HG03439 (cell line): ENCODE data around the gene BTNL2.
A peak's percentile ranks its signal among the peaks of the same experiment; 100 is the strongest.

ENCODE experiments used
- ATAC-seq: cut with Tn5 transposase; IDR thresholded peaks from one replicate; pipeline ENCODE4 v1.9.1; 2021; ENCODE audit warnings: mild to moderate bottlenecking, moderate library complexity; ENCODE audit not compliant: unreplicated experiment

The BTNL2 gene

DNA sequence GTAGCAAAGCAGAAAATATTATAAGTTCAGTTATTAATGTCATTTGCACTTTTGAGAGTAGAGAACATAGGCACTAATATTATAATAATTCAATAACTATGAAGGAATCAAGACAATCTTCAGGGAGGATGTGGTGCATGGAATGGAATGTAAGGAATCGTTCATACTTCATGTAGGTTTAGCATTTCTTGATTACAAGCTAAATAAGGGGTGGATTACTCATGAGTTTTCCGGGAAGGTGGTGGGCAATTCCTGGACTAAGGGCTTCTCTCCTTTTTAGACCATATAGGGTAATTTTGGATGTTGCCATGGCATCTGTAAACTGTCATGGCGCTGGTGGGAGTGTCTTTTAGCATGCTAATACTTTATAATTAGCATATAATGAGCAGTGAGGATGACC lies 9.1 kb upstream of the BTNL2 start:
- ATAC-seq: no peak

DNA sequence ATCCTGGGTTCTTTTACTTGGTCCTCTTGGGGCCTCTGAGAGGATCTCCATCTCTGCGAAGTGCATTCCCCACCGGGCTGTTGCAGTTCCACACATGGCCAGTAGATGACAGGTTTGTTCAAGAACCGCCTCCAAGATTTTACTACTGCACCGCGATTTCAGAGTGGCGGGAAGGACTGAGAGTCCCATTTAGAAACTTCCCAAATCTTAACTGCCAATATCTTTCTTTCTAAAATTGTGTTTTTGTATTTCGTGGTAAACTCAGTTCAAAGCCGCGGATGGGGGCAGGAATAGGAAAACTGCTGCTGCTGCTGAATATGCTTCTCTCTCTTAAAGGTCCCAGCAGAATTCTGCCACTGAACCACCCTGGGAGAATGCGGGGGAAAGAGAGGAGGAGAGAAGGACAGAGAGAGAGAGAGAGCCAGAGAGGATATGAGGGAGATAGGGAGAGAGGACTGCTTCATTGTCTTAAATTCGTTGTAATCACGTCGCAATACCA lies 8.6 kb upstream of the BTNL2 start:
- no peak for ATAC-seq

DNA sequence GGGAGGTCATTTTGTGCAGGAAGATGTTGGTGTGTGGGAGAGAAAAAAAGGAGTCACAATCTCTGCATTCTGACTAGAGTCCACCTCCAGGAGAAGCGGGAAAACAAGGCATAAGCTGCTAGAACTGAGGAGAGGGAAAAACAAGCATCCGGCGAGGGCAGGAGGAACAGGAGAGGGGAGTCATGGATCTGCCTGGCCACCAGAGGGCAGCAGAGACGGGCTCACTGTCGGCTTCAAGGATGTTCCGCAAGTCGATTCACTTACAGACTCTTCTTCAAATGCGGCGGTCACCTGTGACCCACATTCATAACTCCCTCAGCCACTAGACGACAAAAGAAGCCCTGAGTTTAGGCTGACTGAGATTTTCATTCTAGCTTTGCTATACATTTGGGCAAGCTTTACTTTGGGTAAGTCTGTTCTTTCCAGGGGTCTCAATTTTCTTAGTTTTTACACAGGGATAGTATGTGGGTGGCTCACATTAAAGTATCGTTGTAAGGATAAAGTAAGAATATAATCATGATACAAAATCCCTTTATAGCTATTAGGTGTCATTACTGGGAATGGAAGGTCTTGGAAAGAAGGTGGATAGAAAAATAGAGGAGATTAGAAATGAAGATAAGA lies 6.6 kb upstream of the BTNL2 start:
- no peak for ATAC-seq

DNA sequence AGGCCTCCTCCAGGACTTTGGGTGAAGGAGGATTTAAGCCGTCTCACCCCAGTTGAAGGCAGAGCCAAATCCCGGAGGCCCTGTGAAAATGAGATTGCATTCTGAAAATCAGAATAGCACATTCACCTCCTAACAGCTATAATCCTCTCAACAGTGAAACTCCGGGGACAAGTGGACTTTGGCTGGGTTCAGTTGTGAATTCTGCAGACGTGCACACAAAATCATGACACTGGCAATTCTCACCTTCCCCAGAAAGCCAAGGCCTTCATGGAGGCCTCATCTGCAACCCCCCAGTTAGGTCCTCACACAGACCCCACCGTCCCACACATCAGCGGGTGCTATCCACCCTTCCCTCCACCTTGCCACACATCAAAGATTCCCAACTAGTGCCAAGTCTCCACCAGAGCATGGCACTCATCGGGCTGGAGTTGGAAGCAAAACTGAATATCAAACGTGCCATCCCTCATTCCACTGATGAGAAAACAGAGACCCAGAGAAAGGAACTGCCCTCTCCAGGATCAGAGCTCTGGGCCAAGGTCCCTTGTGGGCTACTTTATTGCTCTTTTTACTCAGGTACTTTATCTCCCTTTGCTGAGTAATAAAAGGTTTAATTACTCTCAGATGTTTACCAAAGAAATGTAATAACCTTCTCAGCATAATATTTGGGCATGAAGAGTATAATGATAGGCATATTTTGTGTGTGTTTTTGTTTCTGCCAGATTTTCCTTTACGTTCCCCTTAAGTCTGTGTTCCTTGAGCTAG lies 4.8 kb upstream of the BTNL2 start:
- no peak for ATAC-seq

DNA sequence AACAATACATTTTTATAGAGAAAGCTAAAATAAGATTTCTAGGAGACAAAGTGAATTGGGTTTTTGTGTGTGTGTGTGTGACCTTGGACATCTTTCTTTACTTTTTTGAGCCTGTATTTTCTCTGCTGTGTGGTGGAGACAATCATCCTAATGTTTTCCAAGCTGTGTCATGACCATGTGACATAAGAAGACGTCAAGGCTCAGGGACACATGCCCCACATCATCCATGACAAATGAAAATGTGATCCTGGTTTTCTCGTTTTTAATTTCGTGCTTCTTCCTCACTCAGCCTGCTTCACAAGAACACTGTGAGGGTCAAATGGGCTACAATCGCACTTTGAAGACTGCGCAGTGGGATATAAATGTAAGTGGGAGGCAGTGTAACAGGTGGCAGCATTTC lies 3.9 kb upstream of the BTNL2 start:
- ATAC-seq: no peak

DNA sequence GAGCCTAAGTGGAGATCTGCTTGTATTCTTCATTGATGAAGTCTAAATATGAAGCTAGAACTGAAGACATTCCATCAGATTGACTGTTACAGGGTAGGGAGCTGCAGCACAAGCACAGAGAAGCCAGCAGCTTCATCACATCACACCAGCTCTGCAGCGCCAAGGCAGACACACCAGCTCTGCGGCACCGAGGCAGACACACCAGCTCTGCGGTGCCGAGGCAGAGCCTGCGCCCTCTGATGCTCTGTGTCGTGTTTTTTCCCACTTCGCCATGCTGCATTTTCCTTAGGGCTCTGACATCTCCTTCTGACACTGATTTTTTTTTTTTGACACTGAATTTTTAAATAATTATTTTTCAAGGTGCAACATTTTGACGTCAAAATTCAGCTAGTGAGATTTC lies 784 bp downstream of the BTNL2 start:
- no peak for ATAC-seq

DNA sequence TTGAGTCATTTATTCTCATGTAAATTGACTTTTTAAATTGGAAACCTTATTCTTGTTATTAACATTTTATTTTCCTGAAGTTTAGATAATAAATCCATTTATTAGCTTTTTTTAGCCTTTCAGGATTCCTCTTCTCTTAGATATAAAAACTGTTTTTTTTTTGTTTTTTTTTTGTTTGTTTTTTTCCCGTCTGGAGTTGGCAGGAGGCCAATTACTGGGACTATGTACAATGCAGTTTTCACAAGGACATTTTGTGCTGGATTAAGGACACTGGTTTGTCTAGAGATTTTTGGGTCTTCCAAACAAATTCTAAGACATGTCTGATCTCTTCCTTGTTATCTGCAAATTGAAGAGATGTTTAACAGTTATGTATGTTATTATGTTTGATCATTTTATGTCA lies 1.3 kb downstream of the BTNL2 start:
- no peak for ATAC-seq

DNA sequence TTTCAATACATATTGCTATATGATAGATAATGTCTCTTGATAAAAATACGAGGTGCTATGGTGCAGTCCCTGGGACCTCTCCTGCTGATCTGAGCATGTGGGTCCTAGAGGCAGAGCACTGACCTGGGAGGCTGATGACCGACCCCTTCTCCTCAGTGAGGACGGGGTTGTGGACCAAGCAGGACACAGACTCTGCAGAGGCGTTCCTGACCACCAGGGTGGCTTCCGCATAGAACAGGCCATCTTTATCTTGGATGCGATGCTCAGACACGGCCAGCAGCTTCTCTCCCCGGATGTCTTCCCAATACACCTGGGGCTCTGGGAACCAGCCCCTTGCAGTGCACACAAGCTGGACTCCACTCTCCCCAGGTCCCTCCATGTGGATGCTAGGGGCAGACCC lies 4.2 kb downstream of the BTNL2 start:
- ATAC-seq: no peak

DNA sequence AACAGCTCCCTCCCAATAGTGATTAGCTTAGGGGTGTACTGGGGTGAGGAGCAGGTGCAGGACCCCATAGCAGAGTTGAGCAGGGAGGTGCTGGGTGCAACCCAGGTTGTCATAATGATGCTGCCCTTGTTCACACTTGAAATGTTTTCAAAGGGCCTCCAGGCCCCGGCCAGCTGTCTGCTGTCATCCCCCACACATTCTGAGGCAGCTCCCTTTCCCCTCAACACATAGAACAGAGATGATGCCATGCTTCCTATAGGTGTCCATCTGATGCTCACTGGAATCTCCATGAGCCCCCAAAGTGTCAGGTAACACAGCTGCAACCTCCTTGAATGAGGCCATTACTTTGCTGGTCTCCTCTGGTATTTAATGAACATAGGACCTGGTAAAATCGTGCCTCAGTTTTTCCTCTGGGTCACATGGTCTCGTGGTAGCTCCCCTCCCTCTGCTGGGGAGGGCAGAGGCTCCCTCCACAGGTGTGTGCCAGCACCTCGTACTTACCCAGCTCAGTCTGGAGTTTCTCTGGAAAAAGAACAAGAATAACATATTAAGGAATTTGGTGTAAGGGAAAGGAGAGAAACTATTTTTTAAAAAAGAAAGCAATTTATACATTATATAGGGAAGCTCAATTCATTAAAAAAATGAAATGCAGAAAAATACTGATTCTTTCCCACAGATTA lies 5.6 kb downstream of the BTNL2 start:
- no peak for ATAC-seq

DNA sequence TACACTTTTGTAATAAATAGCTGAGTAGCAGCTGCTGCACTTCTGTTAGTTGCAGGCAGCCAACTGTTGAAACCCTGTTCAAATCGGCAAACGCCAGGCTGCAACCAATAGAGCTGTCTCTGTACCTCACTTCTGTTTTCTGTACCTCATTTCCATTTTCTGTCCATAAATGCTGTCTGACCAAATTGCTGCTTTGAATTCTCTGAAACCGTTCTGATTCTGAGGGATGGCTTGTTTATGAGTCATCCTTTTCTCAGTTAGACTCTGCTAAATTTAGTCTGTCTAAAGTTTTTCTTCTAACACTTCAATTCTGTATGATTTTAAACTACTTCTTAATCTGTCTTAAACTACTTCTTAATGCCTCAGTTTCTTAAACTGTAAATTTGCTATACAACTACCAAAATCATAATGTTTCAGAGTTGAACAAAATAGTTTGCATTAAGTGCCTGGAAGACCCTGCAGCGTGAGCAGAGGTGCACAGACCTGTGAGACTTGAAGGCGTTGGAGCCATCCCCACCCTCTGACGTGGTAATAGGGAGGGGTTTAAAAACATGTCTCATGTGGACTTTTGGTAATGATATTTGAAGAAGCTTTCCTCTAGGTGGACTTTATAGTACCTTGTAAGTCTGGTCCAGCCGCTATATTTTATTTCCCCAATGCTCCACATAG lies 9.6 kb downstream of the BTNL2 start:
- ATAC-seq: peak; percentile 89

DNA sequence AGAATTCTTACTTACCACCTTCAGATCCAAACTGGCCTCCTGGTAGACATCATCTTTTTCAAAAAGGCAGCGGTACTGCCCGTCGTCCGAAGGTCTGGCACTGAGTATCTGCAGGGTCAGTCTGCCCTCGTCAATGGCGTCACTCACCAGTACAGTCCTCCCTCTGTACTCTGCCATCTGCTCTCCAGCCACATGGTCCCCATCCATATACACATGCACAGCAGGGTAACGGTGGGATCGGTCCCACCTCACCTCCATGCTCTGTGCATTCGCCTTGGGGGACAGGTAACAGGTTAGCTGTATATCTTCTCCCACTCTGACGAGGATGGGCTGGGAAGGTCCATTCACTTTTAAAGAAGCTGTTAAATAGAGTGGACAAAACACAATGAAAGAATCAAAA lies 11.0 kb downstream of the BTNL2 start:
- no peak for ATAC-seq

DNA sequence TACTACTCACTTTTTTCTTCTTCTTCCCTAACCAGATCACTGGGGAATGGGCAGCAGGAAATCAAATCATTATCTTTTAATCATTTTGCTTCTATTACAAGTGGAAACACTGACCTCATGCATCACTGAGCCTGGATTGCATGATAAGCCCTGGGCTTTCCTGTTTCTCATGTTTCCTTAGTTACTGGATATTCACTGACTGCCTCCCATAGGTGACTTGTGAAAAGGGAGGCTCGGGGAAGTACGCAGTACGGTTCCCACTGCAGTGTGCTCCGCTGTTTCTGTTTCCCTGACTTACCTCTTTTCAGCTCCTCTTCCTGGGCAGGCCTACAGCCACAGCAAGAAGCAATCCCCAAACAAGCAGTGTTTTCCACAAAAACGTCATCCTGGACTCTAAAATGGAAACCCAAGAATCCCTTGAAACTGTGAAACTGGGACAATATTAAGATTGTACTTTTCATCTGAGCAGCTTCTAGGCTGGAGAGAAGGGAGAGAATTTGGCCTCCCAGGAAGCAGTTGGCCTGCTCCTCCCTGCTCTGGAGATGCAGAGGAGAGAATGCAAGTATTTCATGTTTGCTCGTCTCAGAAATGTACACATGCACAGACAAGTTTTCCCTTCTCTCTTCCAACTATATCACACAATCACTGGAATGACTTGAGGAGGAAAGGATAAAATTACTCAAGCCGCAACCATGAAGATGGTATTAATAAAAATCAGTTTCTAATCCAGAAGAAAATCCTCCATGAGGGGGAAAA lies 13.1 kb downstream of the BTNL2 start:
- ATAC-seq: no peak

DNA sequence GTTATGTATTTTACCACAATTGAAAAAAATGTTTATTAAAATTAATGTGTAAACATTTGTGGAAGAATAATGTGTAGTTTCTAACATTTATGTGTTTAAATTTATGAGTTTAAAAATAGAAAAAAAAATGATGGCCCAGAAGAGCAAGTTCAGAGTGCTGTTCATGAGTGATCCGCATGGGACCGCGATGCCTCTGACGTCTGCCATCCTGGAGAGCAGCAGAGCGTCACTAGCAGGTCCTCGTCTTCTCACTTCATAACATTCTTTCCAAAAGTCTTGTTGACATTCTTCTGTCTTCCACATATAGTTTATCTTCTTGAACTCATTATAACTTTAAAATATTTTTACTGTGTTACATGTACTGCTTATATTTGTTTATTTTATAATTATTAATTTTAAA lies 15.5 kb downstream of the BTNL2 start:
- no peak for ATAC-seq

DNA sequence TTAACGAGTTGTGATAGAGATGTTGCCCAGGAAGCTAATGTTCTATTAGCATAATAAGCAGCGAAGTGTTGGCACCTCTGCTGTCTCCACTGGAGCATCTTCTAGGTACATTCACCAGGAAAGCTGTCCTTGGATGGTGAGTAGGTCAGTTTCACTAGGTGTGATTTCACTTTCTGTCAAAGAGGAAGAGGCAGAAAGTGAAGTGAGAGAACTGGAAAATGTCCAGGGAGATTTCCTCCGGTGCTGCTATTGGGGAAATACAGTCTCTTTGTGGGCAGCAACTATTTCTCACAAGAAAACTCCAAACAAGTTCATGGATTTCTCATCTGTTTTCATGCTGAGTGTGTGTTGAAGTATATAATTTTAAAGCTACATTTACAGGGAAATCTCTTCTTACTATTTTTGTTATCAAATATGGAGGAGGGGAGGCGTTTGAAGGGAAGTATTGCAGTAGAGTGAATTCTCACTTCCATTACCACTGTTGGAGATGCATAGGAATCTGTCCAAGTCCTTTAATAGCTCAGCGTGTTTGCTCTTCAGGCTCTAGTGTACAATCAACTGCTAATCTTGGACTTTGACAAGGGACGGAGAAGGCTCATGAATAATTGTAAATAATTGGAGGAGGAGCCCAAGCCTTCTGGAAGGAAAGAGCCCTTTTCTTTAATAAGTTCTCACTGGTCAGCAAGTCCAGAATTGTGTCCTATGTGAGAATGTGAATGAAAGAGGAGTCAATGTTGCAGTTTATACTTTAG lies 19.2 kb downstream of the BTNL2 start:
- ATAC-seq: no peak

DNA sequence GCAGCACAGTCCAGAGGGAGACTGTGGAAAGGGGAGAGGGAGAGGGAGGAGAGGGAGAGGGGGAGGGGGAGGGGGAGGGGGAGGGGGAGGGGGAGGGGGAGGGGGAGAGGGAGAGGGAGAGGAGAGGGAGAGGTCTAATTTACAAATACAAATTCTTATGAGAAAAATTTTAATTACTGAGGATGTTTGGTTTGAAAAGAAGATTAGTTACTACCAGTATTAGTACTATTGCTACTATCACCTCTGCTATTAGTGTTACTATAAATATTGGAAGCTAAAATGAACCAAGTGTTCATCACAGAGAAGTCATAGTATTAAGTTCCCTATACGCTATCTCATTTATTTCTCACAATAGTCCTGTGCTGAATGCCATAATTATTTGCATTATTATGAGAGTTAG lies 20.9 kb downstream of the BTNL2 start:
- ATAC-seq: no peak

DNA sequence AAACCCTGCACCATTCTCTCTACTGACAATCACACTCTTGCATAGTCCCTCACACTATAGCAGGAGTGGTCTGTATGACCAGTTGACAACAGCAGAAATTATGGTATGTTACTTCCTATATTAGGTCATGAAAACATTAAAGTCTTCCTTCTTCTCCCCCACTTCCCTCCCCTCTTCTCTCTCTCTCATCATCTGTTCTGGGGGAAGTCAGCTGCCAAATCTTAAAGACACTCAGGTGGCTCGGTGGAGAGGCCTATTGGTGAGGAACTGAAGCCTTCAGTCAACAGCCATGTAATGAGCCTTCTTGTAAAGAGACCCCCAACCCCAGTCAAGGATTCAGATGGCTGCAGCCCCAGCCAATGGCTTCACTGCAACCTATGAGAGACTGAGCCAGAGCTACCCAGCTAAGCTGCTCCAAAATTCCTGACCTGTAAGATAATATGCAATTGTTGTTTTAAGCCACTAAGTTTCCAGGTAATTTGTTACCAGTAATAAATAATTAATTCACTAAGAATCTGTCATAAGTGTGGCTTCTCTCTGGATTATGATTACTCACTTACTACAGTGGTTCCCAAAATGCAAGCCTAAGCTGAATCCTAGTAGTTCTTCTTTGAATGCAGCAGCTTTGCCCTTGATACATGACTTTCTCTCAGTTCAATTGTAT lies 24.1 kb downstream of the BTNL2 start:
- no peak for ATAC-seq

DNA sequence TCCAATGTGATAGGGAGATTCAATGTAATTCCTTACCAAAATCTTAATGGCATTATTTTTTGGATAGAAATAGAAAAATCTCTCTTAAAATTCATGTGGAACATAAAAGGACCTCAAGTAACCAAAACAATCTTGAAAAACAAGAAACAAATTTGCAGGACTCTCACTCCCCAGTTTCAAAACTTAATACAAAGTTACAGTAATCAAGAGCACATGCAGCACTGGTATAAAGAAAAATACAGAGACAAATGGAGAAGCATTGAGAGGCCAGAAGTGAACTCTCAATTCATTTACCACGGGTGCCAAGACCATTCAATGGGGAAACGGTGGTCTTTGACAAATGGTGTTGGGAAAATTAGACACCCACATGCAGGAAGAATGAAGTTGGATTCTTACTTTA lies 27.4 kb downstream of the BTNL2 start:
- no peak for ATAC-seq

DNA sequence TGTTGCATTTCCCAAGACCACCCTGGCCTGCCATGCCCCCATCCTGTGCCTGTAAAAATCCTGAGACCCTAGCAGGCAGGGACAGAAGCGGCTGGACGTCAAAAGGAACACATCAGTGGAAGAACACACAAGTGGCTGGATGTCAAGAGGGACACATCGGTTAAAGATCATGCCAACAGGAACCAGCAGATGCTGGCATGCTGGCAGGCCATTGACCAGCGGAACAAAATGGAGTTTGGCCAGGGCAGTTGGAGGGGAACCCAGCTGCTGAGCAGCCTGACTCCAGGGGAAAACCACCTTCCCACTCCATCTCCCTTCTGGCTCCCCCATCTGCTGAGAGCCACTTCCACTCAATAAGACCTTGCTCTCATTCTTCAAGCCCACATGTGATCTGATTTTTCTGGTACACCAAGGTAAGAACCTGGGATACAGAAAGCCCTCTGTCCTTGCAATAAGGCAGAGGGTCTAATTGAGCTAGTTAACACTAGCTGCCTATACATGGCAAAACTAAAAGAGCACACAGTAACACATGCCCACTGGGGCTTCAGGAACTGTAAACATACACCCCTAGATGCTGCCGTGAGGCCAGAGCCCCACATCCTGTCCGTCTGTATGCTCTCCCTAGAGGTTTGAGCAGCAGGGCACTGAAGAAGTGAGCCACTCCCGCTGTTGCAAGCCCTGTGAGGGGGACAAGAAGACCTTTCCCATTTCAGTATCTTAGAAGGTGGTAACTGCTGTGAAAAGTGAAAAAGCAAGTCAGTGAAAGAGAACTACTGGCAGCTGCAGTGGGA lies 31.0 kb downstream of the BTNL2 start:
- no peak for ATAC-seq

DNA sequence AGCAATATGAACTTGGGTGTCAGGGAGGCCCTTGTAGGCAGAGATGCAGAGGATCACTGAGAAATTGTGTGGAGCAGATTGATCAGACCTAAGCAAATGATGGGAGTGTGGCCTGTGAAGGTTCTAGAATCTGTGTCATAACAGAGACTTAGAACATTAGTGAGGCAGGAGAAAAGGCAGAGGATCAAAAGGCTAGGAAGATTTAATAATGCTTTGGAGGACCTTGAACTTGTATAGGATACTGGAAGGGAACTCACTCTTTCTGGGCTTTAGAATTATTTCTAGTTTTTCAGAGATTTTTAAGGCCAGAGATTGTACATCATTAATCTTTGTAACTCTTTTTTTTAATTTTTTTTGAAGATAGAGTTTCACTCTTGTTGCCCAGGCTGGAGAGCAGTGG lies 35.2 kb downstream of the BTNL2 start, which contains the start of gene TSBP1:
TSS of gene TSBP1 (minus strand) at position 101 of the 400 bp plus-strand sequence. CDS start 197 bp downstream, outside the sequence.
- no peak for ATAC-seq
